HCT116 (cell line): ENCODE data around the gene CHST8. TPM values are rescaled to one million over a fixed set of nuclear protein-coding genes. Genes with fewer than 3 reads are reported as not detected.

Experiments used
- ATAC-seq: fragments of 200-7000 bp; cut with Tn5 transposase; 2 replicates; pipeline ENCODE4 v1.9.1; 2020; ENCODE audit warnings: mild to moderate bottlenecking, moderate library complexity
- BruUV-seq: library from RNA; stranded (reverse); fragments of 400-500 nt; replicated peaks from 2 replicates; lab custom pipeline; 2021; lab: Mats Ljungman, UMichigan
- CTCF ChIA-PET: fragments of 300-600 bp; sonication (Branson Sonifier 250); formaldehyde crosslinking; loops from one replicate; lab custom pipeline; 2021; ENCODE audit warnings: antibody characterized with exemption; lab: Charles Lee
- POLR2A ChIA-PET: fragments of 300-600, 350-600 bp; sonication (Branson Sonifier 250); formaldehyde crosslinking; loops from one replicate; lab custom pipeline; 2021; ENCODE audit warnings: antibody characterized with exemption; lab: Charles Lee
- RAD21 ChIA-PET, 2 experiments: fragments of 300-600 bp; sonication (Branson Sonifier 250); formaldehyde crosslinking; loops; one replicate each; lab custom pipeline; 2023; ENCODE audit warnings: low total read pairs in 2 of 2; ENCODE audit not compliant: uncharacterized antibody in 2 of 2, unreplicated experiment in 2 of 2, low non-redundant PET in 1 of 2; lab: Charles Lee
- DNase-seq: peaks from one replicate; pipeline ENCODE4 v3.0.0-alpha.2; 2010; ENCODE audit warnings: low read depth, low spot score
- H2AFZ ChIP-seq: fragments of 200-600 bp; shearing (Covaris generic), sonication (generic); 2 replicates; pipeline ENCODE4 v1.6.1; 2017; ENCODE audit warnings: low read depth, mixed run types, mixed read lengths, antibody characterized with exemption, low read length; ENCODE audit not compliant: poor library complexity, severe bottlenecking
- H3K27ac ChIP-seq: 2 replicates; pipeline ENCODE4 v1.5.1; 2012; ENCODE audit warnings: low read depth, low read length
- H3K27me3 ChIP-seq: fragments of 200-600 bp; sonication (generic); 2 replicates; pipeline ENCODE4 v1.6.1; 2016; ENCODE audit warnings: mixed run types, low read length, mixed read lengths; ENCODE audit not compliant: insufficient read depth
- H3K36me3 ChIP-seq, 2 experiments: fragments of 200-500 bp in 1 of 2; fragments of 200-600 bp in 1 of 2; sonication (Bioruptor generic) in 1 of 2; sonication (generic) in 1 of 2; 2 replicates each; pipeline versions ENCODE4 v1.5.1 to v1.6.1; 2014 to 2016; ENCODE audit warnings: low read length in 2 of 2, inconsistent platforms in 1 of 2, mixed read lengths in 1 of 2, mixed run types in 1 of 2; ENCODE audit not compliant: insufficient read depth in 2 of 2, control insufficient read depth in 1 of 2
- H3K4me1 ChIP-seq, 2 experiments: fragments of 200-600 bp in 1 of 2; sonication (generic) in 1 of 2; 2 replicates each; pipeline versions ENCODE4 v1.5.1 to v1.6.1; 2012 to 2017; ENCODE audit warnings: low read length in 2 of 2, inconsistent platforms in 1 of 2, mild to moderate bottlenecking in 1 of 2, mixed read lengths in 1 of 2, mixed run types in 1 of 2, moderate library complexity in 1 of 2; ENCODE audit not compliant: insufficient read depth in 2 of 2, control insufficient read depth in 1 of 2
- H3K4me2 ChIP-seq: fragments of 200-600 bp; sonication (generic); 2 replicates; pipeline ENCODE4 v1.6.1; 2017; ENCODE audit warnings: mixed run types, low read length, mixed read lengths
- H3K4me3 ChIP-seq, 2 experiments: fragments of 200-600 bp in 1 of 2; sonication (generic) in 1 of 2; replicated peaks in 1 of 2; 2 replicates each; pipeline ENCODE4 v1.5.1; 2011 to 2016; ENCODE audit warnings: low read length in 2 of 2, control low read depth in 1 of 2, low read depth in 1 of 2, mild to moderate bottlenecking in 1 of 2, mixed read lengths in 1 of 2, mixed run types in 1 of 2
- H3K79me2 ChIP-seq: fragments of 200-600 bp; sonication (generic); 2 replicates; pipeline ENCODE4 v1.6.1; 2017; ENCODE audit warnings: mild to moderate bottlenecking, mixed run types, low read length, moderate library complexity, mixed read lengths; ENCODE audit not compliant: insufficient read depth
- H3K9ac ChIP-seq: fragments of 200-600 bp; sonication (generic); 2 replicates; pipeline ENCODE4 v1.6.1; 2016; ENCODE audit warnings: low read length, mixed read lengths
- H3K9me2 ChIP-seq: fragments of 200-600 bp; sonication (generic), shearing (Covaris generic); 2 replicates; pipeline ENCODE4 v1.6.1; 2017; ENCODE audit warnings: mixed run types, mild to moderate bottlenecking, moderate library complexity; ENCODE audit not compliant: insufficient read depth
- H3K9me3 ChIP-seq, 2 experiments: fragments of 200-500 bp in 1 of 2; fragments of 200-600 bp in 1 of 2; sonication (Bioruptor generic) in 1 of 2; sonication (generic) in 1 of 2; 2 replicates each; pipeline ENCODE4 v1.6.1; 2014 to 2017; ENCODE audit warnings: low read length in 2 of 2, mixed read lengths in 2 of 2, inconsistent platforms in 1 of 2, low read depth in 1 of 2, mild to moderate bottlenecking in 1 of 2, mixed run types in 1 of 2, moderate library complexity in 1 of 2; ENCODE audit not compliant: control insufficient read depth in 1 of 2, insufficient read depth in 1 of 2
- H4K20me1 ChIP-seq: fragments of 200-600 bp; sonication (generic), shearing (Covaris generic); 2 replicates; pipeline ENCODE4 v1.6.1; 2017; ENCODE audit warnings: mixed run types, mild to moderate bottlenecking, moderate library complexity; ENCODE audit not compliant: insufficient read depth
- CEBPB ChIP-seq: IDR thresholded peaks from 2 replicates; pipeline ENCODE4 v1.6.1; 2012; ENCODE audit warnings: low read depth
- EGR1 ChIP-seq: IDR thresholded peaks from 2 replicates; pipeline ENCODE4 v1.6.1; 2012; ENCODE audit warnings: low read depth
- EZH2phosphoT487 ChIP-seq: fragments of 200-600 bp; IDR thresholded peaks from 2 replicates; pipeline ENCODE4 v1.6.1; 2018; ENCODE audit warnings: antibody characterized with exemption, borderline replicate concordance
- POLR2AphosphoS5 ChIP-seq: IDR thresholded peaks from 2 replicates; pipeline ENCODE4 v1.6.1; 2011; ENCODE audit warnings: mild to moderate bottlenecking, low read depth, low read length, moderate library complexity
- RAD21 ChIP-seq: IDR thresholded peaks from 2 replicates; pipeline ENCODE4 v1.6.1; 2012; ENCODE audit warnings: low read depth, mild to moderate bottlenecking
- SIN3A ChIP-seq: IDR thresholded peaks from 2 replicates; pipeline ENCODE4 v1.6.1; 2012; ENCODE audit warnings: low read depth
- SP1 ChIP-seq: IDR thresholded peaks from 2 replicates; pipeline ENCODE4 v1.6.1; 2012; ENCODE audit warnings: low read depth
- SRF ChIP-seq: IDR thresholded peaks from 2 replicates; pipeline ENCODE4 v1.6.1; 2012; ENCODE audit warnings: low read depth
- TCF7L2 ChIP-seq: IDR thresholded peaks from 2 replicates; pipeline ENCODE4 v1.7.0; 2011; ENCODE audit warnings: borderline replicate concordance, inconsistent platforms; ENCODE audit not compliant: insufficient read depth, insufficient read length; ENCODE audit errors: extremely low read depth
- YY1 ChIP-seq: IDR thresholded peaks from 2 replicates; pipeline ENCODE4 v1.6.1; 2011; ENCODE audit warnings: low read length, low read depth, moderate library complexity, mild to moderate bottlenecking; ENCODE audit not compliant: insufficient replicate concordance; ENCODE audit errors: extremely low read depth
- ZFX ChIP-seq: fragments of 450-650 bp; IDR thresholded peaks from 2 replicates; pipeline ENCODE4 v1.6.1; 2017
- intact Hi-C: fragments of 100-400 bp; cut with micrococcal nuclease; formaldehyde crosslinking; loops from 2 replicates; pipeline ENCODE4 v1.10.0; 2022
- total RNA-seq: library from RNA; stranded (reverse); gene quantifications from one replicate; pipeline ENCODE4 v1.2.1, GENCODE V29; 2021; ENCODE audit not compliant: unreplicated experiment
- TF ChIP-seq, protein P1 (sequence below), 3 experiments: fragments of 200-600 bp in 1 of 3; sonication (generic) in 1 of 3; IDR thresholded peaks in 2 of 3; conservative IDR thresholded peaks in 1 of 3; 2 replicates each; pipeline ENCODE4 v1.5.1; 2012 to 2017; ENCODE audit warnings: low read depth in 2 of 3, low read length in 2 of 3, antibody characterized with exemption in 1 of 3, borderline replicate concordance in 1 of 3, control low read depth in 1 of 3, mild to moderate bottlenecking in 1 of 3, mixed read lengths in 1 of 3, mixed run types in 1 of 3, moderate library complexity in 1 of 3; ENCODE audit not compliant: insufficient read depth in 1 of 3
- TF ChIP-seq, protein P2 (sequence below): IDR thresholded peaks from 2 replicates; pipeline ENCODE4 v1.6.1; 2012

Gene CHST8
- total RNA-seq, 1 experiment from 2014 or later: not detected

DNA sequence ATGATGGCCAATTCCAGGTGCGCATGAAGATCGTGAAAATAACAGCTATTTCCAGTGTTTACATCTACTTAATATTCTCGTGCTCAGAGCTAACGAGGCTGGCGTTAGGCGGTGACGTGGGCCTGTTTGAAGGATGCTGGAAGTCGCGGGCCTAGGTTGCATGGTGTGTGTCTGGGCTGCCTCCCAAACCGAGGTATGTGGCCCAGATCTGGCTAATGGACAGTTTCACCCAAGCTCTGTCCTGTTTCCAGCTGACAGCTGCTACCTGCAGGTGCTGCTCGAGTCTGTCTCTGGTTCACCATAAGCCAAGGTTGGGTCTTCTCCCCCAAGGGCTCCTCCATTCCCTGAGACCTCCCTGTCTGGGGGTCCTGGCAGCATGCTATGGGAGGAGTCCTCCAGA, 134.4 kb downstream of the CHST8 start:
- TF ChIP-seq RAD21 (no peak), SIN3A (no peak), ZFX (no peak), EZH2phosphoT487 (no peak), SRF (no peak), EGR1 (no peak), POLR2AphosphoS5 (no peak), CEBPB (no peak), SP1 (no peak), TCF7L2 (no peak), YY1 (no peak)
- TF ChIP-seq, protein P1, sequence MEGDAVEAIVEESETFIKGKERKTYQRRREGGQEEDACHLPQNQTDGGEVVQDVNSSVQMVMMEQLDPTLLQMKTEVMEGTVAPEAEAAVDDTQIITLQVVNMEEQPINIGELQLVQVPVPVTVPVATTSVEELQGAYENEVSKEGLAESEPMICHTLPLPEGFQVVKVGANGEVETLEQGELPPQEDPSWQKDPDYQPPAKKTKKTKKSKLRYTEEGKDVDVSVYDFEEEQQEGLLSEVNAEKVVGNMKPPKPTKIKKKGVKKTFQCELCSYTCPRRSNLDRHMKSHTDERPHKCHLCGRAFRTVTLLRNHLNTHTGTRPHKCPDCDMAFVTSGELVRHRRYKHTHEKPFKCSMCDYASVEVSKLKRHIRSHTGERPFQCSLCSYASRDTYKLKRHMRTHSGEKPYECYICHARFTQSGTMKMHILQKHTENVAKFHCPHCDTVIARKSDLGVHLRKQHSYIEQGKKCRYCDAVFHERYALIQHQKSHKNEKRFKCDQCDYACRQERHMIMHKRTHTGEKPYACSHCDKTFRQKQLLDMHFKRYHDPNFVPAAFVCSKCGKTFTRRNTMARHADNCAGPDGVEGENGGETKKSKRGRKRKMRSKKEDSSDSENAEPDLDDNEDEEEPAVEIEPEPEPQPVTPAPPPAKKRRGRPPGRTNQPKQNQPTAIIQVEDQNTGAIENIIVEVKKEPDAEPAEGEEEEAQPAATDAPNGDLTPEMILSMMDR (IDR thresholded peaks at IDR 0.05 in 2 of 3, conservative IDR thresholded peaks at IDR 0.05 in 1 of 3; ENCODE audit: borderline replicate concordance in 1 of 3, insufficient read depth in 1 of 3, low read depth in 2 of 3, low read length in 2 of 3): no peak
- TF ChIP-seq, protein P2, sequence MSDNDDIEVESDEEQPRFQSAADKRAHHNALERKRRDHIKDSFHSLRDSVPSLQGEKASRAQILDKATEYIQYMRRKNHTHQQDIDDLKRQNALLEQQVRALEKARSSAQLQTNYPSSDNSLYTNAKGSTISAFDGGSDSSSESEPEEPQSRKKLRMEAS: no peak
- H3K79me2 ChIP-seq: no peaks in the 10 kb centered on the region
- no peaks in the 10 kb centered on the region for H3K9me2 ChIP-seq
- H3K9me3 ChIP-seq: no peaks in the 10 kb centered on the region
- intact Hi-C loops: no loop called here
- ChIA-PET POLR2A (no interaction called here), RAD21 (no interaction called here), CTCF (no interaction called here)
- H2AFZ ChIP-seq: no peak overlapping the region
- peaks cover 16% of the 10 kb centered on the region; the same call in 1 of the 2 replicates for H3K27me3 ChIP-seq
- H3K36me3 ChIP-seq: no peaks in the 10 kb centered on the region
- no peak for ATAC-seq
- no peak overlapping the region for H3K9ac ChIP-seq
- H3K4me1 ChIP-seq: peaks cover 6 to 7% of the 10 kb centered on the region in 2 experiments
- no peak for DNase-seq
- H3K4me2 ChIP-seq: no peak overlapping the region
- H3K27ac ChIP-seq: no peak overlapping the region
- no TSS peak for BruUV-seq
- H3K4me3 ChIP-seq: no peak overlapping the region
- H4K20me1 ChIP-seq: no peaks in the 10 kb centered on the region
